HG03558 (cell line): ENCODE measurements around the gene TMEM269.
"Not testable (repeated sequence)": the region's sequence is repeated elsewhere in the genome, so short reads cannot be mapped to it uniquely, and the experiment has no call there.

Experiments used
- ATAC-seq: cut with Tn5 transposase; IDR thresholded peaks from one replicate; pipeline ENCODE4 v1.9.1; 2021; ENCODE audit warnings: moderate number of reproducible peaks; ENCODE audit not compliant: unreplicated experiment; ENCODE audit errors: extremely low read depth

Gene TMEM269

DNA sequence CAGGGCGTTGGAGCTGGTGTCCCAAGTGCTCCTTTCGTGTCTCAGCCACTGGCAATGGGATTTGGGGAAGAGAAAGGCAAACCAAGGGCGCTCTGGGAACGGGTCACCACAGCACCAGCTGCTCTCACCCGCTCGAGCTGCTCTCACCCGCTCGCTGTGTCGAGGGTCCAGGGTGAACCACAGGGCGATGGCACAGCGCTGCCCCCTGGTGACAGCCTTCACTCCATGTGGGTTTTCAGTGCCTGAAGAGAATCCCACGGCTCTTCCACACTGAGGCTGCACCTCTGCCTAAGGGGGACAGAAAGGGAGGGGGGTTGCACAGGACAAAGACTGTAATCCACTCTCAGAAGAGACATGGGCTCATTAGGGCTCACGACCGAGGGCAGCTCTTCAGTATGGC is 37.7 kb upstream of the TMEM269 start:
- ATAC-seq: no peak

DNA sequence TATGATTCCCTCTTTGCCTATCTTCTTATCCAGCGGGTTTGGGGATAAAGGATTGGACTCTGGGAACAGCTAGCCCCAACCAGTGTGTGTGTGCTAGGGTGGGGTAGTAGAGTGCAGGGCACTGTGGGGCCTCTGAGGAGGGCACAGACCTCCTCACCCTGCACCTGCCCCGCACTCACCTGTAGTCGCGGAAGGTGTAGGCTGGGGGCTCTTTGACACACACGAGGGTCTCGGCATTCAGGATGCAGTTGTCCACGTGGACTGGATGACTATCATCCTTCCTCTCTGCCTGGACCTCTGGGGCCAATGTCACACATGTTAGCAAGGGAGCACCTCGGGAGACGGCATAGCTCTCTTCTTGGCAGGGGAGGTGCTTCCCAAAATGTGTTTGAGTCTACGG is 36.8 kb upstream of the TMEM269 start:
- no peak for ATAC-seq

DNA sequence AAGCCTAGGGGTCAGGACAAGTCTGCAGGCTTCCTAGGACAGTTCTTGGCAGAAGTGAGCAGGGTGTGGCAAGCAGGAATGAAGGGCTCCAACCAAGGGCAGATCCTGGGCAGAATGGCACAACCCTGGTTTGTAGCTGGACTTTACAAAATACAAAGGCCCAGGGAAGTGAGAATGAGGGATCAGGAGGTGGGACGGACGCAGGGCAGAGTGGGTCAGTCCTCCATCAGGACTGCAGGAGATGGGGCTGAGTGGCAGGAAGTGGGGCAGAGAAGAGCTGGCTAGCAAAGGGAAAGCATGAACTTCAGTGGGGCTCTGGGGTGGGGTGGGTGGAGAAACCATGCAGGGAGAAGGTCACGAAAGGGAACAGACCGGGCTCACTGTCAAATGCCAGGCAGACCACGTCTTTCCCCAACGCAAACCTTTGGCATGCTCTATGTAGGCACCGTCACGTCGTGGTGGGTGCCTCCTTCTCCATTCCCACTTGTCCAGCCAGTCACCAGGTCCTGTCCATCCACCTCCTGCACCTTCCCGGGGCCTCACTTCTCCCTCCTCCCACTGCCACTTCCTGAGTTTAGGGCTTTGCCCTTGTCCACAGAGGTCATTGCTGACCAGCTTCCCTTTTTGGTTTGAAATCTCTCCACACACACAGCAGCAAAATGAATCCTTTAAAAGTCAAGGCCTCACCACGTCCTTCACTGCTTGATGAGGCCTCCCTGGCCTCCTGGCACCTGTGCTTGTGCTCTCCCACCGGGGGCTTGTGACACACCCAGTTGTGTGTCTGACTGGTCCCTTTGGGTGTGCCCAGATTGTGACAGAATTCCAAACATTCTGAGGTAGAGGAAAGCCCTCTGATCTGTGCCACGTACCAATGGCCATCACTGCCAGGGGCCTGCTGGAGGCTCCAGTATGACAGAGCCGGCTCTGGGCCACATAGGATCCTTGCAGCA is 36.1 kb upstream of the TMEM269 start:
- ATAC-seq: no peak

DNA sequence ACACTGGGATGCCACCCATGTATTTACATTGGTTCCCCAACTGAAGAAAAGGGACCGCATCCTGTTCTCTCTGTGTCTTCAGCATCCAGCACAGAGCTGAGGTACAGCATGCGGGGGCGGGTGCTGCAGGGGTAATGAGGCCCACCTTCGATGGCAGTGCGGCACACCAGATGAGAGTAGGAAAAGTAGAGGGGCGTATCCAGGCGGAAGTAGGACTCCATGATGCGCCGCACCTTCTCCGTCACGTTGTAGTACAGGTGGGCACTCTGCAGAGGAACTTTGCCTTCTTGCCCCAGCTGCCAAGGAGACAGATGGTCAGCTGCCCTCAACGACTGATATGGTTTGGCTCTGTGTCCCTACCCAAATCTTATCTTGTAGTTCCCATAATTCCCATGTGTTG is 34.8 kb upstream of the TMEM269 start:
- no peak for ATAC-seq

DNA sequence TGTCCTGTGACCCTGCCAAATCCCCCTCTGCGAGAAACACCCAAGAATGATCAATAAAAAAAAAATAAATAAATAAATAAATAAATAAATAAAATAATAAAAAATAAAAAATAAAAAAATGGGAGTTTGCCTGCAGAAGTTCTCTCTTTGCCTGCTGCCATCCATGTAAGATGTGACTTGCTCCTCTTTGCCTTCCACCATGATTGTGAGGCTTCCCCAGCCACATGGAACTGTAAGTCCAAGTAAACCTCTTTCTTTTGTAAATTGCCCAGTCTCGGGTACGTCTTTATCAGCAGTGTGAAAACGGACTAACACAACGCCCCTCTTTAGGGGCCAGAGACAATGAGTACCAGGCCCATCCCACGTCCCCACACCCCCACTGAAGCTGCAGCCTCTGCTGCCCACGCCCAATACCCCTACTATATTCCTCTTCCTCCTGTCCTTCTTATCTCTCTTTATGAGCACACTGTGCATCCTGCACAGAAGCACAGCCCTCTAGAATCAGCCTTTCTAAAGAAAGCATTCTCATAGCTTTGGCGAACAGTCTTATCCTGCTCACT is 33.2 kb upstream of the TMEM269 start:
- ATAC-seq: not testable (repeated sequence)

DNA sequence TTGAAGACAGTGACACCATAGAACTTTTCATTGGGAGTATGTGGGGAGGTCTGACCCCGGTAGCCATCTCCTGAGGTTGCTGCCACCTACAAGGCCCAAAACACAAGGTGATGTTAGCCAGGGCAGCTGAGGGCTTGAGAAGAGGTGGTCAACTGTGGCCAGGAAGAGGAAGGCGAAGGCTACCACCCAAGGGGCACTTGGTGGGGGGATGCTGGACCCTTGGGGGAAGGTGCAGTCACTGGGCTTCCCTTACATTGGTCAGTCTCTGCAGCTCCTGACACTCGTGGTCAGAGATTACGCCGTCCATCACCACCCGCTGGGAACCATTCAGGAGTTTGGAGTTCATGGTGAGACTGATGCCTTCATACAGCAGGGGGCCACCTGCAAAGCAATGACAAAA is 32.5 kb upstream of the TMEM269 start:
- ATAC-seq: no peak

DNA sequence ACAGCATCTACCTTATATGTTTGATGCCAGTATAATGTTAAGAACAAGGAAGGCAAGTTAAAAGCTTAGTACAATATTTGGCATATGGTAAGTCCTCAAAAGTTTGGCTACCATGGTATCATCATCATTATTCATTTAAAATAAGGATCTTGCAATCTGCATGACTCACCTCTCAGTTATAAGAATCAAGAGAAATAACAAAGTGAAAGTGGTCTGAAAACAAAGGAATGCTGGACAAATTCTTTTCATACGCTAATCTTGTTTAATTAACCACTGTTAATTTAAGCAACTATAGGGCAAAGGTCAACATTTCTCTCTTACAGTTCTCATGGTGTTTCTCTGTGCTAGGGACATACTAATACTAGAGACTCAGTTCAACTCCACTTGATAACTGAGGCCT is 31.7 kb upstream of the TMEM269 start:
- ATAC-seq: no peak

DNA sequence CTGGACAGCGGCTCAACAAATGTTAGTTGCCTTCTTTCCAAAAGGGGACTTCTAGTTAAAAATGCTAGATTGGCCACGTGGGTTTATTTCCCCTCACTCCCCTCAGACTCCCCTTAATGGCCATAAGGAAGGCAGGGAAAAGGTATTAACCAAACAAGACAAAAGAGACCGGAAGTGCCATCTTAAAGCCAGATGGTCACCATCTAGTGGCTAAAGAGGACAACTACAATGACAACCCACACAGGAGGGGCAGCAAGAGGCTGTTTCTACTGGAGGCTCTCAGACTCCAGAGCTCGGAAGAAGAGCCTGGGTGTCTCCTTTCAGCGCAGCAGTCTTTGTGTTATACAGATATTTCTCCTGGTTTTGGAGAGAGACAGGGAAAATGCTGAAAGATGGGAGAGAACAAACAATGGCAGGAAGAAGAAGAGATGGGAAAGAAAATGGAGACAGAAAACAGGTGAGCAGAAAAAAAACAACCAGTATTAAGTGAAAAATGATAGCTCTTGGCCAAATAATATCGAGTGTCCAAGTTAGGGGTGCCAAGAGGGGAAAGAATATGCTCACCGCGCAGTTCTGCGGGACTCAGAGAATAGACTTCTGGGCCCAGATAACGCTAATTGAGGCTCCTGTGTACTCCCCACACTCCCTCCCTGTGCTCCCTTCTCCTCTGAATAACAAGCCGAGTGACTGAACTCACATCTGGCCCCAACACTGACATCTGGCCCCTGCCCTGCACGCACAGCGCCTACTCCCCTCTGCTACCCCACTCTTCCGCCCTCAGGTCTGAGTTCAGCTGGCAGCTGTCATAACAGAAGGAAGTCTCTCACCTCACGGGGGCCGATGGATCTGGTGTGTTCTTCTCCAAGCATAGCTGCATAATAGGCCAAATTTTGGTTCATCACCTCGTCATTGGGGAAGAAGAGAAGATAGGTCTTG is 27.6 kb upstream of the TMEM269 start:
- no peak for ATAC-seq

DNA sequence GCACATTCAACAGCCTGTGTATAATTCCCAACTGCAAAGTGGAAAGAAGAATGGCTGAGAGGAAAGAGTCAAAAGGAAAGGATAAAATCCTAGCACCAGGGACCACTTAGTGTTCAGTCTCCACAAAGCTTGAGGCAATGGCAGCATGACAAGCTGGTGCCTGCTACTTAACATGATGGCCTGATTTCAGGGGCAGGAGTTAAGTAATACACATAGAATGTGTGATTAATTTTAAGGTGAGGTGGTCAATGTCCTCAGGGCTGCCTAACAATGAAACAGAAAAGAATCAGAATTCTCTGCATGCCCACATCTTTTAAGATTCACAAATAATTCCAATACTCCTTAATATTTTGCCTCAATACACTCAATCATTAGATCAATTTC is 26.9 kb upstream of the TMEM269 start:
- ATAC-seq: no peak

DNA sequence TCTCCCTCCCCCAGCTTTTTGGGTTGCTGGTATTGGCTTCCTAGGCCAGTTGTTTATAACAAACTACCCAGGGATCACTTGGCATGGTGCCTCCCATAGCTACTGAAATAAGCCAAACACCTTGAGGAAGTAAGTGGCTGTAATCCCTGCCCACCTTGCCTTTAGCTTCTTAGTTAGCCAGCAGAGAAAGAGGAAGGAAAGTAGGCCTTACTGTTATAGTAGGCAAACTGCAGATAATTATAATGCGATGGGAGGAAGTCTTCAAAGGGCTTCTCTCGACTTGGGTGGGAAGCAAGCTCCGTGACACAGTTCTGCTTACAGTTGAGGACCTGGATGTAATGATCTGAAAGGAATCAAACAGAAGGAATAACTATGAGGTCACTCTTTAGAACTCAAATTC is 26.1 kb upstream of the TMEM269 start:
- no peak for ATAC-seq

DNA sequence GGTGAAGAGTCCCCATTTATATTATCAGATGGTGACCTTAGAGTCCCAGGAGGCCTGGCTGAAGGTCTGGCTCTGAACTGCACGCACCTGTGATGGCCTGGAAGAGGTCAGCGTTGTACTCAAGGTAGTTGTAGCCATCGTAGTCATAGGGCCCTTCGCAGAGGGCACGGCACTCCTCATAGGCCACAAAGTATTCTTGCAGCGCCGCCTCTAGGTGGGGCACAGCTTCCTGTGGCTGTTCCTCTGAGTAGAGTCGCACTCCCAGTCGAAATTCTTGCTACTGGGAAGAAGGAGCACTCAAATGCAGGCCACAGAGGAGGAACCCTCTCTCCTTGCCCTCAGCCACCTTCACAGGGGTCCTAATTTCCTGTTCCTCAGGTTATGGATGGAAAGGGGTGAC is 25.7 kb upstream of the TMEM269 start:
- no peak for ATAC-seq

DNA sequence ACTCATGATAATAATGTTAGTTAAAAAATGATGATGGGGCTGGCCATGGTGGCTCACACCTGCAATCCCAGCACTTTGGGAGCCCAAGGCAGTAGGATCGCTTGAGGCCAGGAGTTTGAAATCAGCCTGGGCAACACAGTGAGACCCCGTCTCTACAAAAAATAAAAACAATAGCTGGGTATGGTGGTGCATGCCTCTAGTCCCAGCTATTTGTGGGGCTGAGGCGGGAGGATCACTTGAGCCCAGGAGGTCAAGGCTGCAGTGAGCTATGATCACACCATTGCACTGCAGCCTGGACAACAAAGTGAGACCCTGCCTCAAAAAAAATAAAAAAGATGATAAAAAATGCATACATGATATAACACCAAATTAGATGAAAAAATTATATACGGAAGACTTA is 23.2 kb upstream of the TMEM269 start:
- no peak for ATAC-seq

DNA sequence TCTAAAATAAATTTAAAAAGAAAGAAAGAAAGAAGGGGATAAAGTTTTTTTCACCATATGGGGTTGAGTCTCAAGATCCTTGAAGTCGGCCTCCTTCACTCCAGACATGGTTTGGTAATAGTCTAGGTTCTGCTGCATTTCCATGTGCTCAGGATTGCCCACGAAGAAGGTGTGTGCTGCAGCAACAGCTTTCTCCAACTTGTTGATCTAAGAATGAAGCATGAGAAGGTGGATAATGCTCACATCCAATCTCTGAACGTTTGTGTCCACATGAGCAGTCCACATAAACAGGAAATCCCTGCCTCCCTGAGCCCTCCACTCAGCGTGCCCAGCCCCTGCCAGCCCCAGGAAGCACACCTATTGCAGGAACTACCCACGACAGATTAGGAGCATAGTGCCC is 22.5 kb upstream of the TMEM269 start:
- no peak for ATAC-seq

DNA sequence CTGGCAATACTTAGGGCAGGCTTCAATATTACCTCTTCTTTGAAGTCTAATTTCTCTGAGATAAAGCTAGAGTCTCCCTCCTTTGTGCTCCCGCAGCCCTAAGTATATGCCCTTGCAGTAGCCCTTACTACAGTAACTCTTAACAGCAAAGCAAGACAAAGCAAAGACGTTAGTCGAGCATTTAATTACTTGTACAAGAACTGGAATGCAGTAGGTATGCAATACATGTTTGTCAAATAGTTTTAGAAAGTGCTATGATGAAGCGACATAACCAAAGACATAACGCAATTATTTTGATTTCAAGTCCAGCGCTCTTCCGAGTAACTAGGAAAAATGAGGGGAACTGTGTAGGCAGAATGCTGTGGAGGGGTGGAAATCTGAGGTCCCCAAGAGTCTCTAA is 19.5 kb upstream of the TMEM269 start:
- ATAC-seq: no peak

DNA sequence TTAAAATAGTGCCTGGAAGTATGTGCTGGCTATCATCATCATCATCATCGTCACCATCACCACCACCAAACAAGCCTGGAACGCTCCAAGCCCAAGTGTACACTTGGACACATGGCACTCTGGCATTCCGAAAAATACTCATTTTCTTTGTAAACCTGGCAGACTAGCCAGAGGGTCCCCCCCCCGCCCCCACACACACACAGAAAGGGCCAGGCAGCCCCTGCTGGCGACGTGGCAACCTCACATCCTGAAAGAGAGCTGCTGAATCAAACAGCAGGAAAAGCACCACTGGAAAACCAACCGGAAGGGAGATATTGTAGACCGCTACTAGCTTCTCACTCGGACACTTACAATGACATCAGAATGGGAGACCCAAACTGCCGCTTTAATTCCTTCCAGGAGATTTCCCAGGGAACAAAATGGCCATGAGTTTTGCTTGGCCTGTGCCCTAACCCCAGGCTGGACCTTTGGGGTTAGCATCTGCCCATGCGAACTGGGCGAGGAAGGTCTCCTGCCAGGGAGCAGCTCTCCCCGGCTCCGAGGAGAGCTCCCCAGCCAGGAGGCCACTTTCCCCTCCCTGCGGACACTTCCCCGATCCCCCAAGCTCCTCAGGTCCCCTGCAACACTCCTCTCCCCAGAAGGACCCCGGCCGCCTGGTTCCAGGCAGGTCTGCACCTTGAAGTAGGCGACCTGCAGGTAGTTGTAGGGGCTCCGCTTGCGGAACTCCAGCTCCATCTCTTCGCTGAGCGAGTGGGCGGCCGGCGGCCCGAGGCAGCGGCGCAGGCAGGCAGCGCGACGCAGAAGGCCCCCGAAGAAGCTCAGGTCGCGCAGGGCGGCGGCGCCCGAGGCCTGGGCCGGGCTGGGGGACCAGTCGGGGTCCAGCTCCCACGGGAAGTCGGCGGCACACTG is 18.7 kb upstream of the TMEM269 start:
- ATAC-seq: peak; percentile 13

DNA sequence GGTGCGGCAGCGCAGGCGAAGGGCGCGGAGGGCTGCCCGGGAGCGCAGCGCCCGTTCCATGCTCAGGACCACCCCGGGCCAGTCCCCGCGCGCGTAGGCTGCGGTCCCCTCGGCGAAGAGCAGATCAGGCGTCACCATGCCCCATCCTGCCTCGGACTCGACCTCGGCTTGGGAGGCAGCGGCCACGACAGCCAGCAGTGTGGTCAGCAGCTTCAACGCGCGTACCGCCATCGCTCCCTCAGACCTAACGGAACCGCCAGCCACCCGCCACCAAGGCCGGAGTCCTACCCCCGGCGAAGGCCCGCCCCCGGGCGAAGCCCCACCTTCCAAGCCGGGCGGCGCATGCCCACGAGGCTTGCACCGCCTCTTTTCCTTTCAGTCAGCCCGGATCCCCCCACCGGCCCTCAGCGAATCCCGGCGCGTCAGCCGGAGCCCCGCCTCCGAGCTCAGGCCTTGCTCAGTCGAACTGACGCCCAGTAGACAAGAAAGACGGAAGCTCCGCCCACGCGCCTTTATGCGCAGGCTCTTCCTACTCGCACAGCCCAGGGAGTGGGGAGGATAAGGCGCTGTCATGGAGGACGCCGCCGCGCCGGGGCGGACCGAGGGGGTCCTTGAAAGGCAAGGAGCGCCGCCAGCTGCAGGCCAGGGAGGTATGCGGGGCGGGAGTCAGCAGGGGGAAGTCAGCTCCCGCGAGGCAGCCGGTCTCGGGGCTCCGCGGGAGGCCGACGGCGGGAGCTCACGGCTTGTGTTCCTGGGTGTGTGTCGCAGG is 17.9 kb upstream of the TMEM269 start, which contains the start of the genes C1orf50 and P3H1:
TSS of gene C1orf50 (plus strand) at position 509 of the 769 bp plus-strand sequence. CDS start at position 572, 63 bp downstream.
TSS of gene P3H1 (minus strand) at position 288 of the 769 bp plus-strand sequence. CDS start at position 231, 57 bp downstream.
- peak; percentile 71 for ATAC-seq

DNA sequence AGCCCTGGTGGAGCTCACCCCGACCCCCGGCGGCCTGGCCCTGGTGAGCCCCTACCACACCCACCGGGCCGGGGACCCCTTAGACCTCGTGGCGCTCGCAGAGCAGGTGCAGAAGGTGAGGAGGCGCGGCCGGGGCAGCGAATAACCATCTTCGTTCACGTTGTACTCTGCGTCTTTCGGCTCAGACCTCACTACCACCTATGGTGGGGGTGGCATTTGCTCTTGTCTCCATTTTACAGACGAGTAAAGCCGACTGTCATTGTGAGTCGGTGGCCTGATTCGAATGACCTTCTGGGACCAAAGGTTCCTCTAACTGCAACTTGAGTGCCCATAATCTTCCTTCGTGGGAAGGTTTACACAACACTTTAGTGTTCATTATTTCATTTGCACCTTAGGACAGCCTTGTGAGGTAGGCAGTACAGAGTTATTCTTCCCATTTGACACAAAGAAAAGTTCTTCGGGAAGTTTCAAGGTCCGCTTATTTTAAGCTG is 17.2 kb upstream of the TMEM269 start:
- ATAC-seq: peak; percentile 2

DNA sequence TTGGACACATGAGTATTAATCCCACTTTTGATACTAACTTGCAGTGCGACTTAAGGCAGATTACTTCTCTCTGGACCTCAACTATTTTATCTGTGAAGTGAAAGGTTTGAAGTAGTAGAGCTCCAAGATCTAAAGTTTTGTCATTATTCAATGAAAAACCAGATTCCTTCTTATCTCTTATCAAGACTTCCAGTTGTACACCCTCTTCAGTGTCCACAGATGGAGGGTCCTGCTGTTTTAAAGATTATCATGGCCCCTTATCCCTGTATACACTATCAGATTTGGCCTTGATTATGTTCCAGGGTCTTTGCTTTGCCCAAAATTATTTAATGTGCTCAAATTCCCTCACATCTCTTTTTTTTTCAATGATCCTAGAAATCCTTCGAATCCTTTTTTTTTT is 16.6 kb upstream of the TMEM269 start:
- no peak for ATAC-seq

DNA sequence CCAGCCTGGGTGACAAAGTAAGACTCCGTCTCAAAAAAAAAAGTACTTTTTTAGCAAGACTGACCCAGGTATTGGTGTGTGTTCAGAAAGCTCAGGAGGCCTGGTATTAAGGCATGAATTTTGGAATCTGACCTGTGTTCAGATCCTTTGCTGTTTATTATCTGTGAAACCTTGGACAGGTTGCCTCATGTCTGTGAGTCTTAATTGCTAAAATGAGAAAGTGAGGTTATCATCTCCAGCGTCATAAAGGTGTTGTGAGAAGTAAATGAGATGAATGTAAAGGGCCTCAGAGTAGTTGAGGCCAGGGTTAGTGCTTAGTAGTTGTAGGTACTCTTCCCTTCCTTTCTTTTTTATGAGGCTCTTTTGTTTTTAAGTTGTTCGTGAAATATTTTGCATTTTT is 15.0 kb upstream of the TMEM269 start:
- no peak for ATAC-seq
